Sigmoid colon (tissue), 4 donors: ENCODE measurements around the gene CAB39L.
A peak's percentile ranks its signal among the peaks of the same experiment; 100 is the strongest.

Source experiments
- EP300 ChIP-seq, 4 donors: sonication (generic); formaldehyde crosslinking; IDR thresholded peaks; one replicate each; pipeline ENCODE4 v1.6.1; 2017; ENCODE audit warnings: antibody characterized with exemption in 4 of 4
- POLR2A ChIP-seq, 2 donors: fragments of 450-650 bp; IDR thresholded peaks; one replicate each; pipeline ENCODE4 v1.6.1; 2016; ENCODE audit warnings: antibody characterized with exemption in 2 of 2, mild to moderate bottlenecking in 2 of 2, moderate library complexity in 2 of 2
- POLR2AphosphoS5 ChIP-seq, 4 donors: sonication (generic); formaldehyde crosslinking; IDR thresholded peaks; one replicate each; pipeline ENCODE4 v1.6.1; 2017; ENCODE audit warnings: antibody characterized with exemption in 4 of 4
- TF ChIP-seq, protein P1 (sequence below), 4 experiments: fragments of 450-650 bp in 3 of 4; fragments of 200-600 bp in 1 of 4; IDR thresholded peaks; one replicate each; pipeline ENCODE4 v1.5.1; 2016 to 2019; ENCODE audit warnings: antibody characterized with exemption in 4 of 4, mild to moderate bottlenecking in 3 of 4, moderate library complexity in 2 of 4

DNA sequence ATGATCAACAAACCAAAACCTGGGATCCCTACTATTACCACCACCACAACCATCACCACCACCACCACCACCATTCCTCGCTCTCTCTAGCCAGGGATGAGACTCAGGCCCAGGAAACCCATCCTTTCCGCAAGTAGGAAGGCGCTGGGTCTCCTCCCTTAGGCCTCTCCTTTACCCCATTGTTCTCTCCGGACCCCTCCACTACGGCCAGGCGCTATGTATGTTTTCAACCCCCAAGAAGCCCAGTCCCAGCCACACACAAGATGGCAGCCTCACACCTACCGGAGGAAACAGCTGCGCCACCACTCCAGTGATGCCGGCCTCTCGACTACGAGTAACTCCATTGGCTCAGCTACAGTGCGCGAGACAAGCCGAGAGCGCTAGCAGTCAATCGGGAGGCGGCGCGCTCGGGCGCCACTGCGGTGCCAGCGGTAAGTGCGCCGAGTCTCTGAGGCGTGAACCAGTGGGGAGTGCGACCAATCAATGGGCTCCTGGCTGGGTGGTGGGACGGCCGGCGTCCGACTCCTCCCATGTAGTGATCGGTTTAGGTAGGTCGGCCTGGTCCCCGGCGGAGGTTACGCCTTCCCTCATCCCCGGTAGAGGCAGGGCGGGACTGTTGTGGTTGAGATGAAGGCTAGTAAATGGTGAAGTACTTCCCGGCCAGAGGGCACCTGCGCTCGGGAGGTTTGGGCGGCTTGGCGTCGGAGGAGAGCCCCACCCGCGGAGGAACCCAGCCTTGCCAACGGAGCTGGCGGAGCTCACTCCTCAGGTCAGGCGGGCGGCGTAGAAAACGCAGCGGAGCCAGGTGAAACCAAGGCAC lies at the start of gene CAB39L, which contains the start of gene SETDB2:
- TF ChIP-seq EP300 (IDR thresholded peaks at IDR 0.05), result peak in 1 of 4 donors; percentile 11
- peak; percentile 84 to 95 (median 90) for TF ChIP-seq POLR2AphosphoS5 (IDR thresholded peaks at IDR 0.05)
- TF ChIP-seq, protein P1, sequence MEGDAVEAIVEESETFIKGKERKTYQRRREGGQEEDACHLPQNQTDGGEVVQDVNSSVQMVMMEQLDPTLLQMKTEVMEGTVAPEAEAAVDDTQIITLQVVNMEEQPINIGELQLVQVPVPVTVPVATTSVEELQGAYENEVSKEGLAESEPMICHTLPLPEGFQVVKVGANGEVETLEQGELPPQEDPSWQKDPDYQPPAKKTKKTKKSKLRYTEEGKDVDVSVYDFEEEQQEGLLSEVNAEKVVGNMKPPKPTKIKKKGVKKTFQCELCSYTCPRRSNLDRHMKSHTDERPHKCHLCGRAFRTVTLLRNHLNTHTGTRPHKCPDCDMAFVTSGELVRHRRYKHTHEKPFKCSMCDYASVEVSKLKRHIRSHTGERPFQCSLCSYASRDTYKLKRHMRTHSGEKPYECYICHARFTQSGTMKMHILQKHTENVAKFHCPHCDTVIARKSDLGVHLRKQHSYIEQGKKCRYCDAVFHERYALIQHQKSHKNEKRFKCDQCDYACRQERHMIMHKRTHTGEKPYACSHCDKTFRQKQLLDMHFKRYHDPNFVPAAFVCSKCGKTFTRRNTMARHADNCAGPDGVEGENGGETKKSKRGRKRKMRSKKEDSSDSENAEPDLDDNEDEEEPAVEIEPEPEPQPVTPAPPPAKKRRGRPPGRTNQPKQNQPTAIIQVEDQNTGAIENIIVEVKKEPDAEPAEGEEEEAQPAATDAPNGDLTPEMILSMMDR (IDR thresholded peaks at IDR 0.05), result peak in 2 of 4 experiments; percentile 33 to 36
- peak; percentile 64 to 78 for TF ChIP-seq POLR2A (IDR thresholded peaks at IDR 0.05)
